Activated T-cell treated with anti-CD3 and anti-CD28 coated beads, Interleukin-2, amount 50 U/mL, for 4 hours (primary cell): ENCODE results near the gene MTARC2. TPM values are rescaled to one million over a fixed set of nuclear protein-coding genes. Genes with fewer than 3 reads are reported as not detected.
A peak's percentile ranks its signal among the peaks of the same experiment; 100 is the strongest.

Experiments used
- ATAC-seq, 2 donors: fragments of 200-7000 bp; cut with Tn5 transposase; one replicate each; pipeline ENCODE4 v1.10.0; 2021
- DNase-seq: peaks from one replicate; pipeline ENCODE4 v3.0.0-alpha.2; 2020
- H3K27me3 Mint-ChIP-seq: one replicate; pipeline ENCODE4 v1.8.0; 2021; ENCODE audit warnings: low read depth, mixed read lengths
- H3K36me3 Mint-ChIP-seq: one replicate; pipeline ENCODE4 v1.8.0; 2022; ENCODE audit warnings: mixed read lengths; ENCODE audit not compliant: insufficient read depth
- H3K4me1 Mint-ChIP-seq: one replicate; pipeline ENCODE4 v1.8.0; 2021; ENCODE audit warnings: low read depth, mixed read lengths
- H3K4me3 Mint-ChIP-seq: one replicate; pipeline ENCODE4 v1.8.0; 2021; ENCODE audit warnings: mild to moderate bottlenecking, moderate library complexity, mixed read lengths
- H3K9me3 Mint-ChIP-seq: one replicate; pipeline ENCODE4 v1.8.0; 2021; ENCODE audit warnings: mixed read lengths
- total RNA-seq, 3 donors: library from RNA; stranded (reverse); gene quantifications; one replicate each; pipeline ENCODE4 v1.2.1, GENCODE V29; 2021

Gene MTARC2
- total RNA-seq, 3 donors from 2014 or later: 0.29 TPM; not detected in 2

- H3K36me3 Mint-ChIP-seq: no peaks in the 10 kb centered on the region
- H3K4me3 Mint-ChIP-seq: no peak overlapping the region
- H3K27me3 Mint-ChIP-seq: peaks cover 5% of the 10 kb centered on the region
- ATAC-seq: no peak
- no peaks in the 10 kb centered on the region for H3K4me1 Mint-ChIP-seq
- no peak for DNase-seq
- H3K9me3 Mint-ChIP-seq: no peaks in the 10 kb centered on the region
Observed at GRCh38 chr1:220768126-220768601, 20.0 kb downstream of the MTARC2 start.

DNA sequence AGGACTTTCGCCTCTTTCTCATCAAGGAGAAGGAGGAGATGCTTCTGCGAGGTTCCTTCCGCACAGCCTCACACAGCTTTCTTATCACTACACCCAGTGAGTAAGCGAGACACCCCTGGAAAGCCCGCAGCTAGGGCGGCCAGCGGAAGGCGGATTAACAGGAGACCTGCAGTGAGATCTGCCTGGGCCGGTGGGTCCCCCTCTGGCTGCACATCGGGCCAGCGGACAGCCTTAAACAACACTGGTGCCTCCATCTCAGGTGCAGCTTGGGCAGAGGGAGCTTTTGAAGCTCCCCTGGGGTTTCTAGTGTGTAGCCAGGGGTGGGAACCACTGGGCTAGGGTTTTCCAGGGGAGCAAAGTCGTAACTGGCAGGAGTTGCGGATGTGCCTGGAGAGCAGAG, 21.1 kb downstream of the MTARC2 start:
- no peak for ATAC-seq
- no peak for DNase-seq
- no peaks in the 10 kb centered on the region for H3K9me3 Mint-ChIP-seq
- H3K4me3 Mint-ChIP-seq: no peak overlapping the region
- H3K36me3 Mint-ChIP-seq: no peaks in the 10 kb centered on the region
- H3K27me3 Mint-ChIP-seq: peaks cover 5% of the 10 kb centered on the region
- no peaks in the 10 kb centered on the region for H3K4me1 Mint-ChIP-seq

DNA sequence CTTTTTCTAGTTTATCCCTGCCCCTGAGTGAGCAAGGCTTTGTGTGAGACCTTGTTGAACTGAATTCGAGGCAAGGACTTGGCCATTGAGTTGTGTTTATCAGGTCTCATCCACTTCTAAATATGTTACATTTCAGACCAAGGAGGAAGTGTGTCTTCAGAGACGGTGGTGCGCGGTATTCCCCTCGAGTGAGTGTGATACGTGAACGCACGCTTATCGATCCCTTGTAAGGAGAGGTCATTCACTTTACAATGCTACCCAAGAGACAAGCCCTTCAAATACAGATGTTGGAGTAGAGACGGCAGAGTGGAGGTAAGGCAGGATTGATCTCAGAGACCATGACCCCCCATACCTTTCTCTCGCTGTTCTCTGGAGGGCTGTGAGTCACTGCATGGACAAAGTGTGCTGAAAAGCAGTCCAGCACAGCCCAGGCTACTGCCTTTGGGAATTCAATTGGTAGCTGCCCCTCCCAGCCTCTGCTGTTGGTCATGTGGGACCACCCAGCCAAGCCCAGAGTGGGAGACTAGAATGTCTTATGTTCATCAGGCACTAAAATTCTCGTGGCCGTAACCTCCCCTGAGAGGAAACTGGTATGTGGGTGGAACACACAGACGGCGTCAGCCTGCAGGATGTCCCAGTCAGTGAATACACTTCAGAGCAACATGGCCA, 22.3 kb downstream of the MTARC2 start:
- Mint-ChIP-seq H3K4me3 (no peak overlapping the region), H3K4me1 (no peaks in the 10 kb centered on the region), H3K36me3 (no peaks in the 10 kb centered on the region), H3K9me3 (no peaks in the 10 kb centered on the region), H3K27me3 (peaks cover 7% of the 10 kb centered on the region)
- no peak for DNase-seq
- no peak for ATAC-seq

DNA sequence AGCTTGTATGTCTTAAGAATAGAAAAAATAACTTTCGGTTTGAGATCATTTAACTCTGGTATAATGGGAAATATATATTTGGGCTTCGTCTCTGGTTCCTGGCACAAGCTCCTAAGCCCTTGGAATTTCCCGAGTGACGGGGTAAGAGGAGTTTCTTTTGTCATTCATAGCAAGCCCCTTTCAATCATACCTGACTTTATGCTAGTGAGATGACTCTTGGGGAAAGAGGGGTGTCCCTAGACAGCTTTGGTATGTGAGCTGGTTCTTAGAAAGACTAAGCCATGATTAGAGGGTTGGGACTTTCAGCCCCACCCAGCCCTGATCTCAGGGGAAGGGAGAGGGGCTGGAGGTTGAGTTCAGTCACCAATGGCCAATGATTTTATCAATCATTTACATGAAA, 24.7 kb downstream of the MTARC2 start:
- no peak overlapping the region for H3K4me3 Mint-ChIP-seq
- no peaks in the 10 kb centered on the region for H3K4me1 Mint-ChIP-seq
- DNase-seq (no peak), ATAC-seq (no peak)
- H3K9me3 Mint-ChIP-seq: no peaks in the 10 kb centered on the region
- no peaks in the 10 kb centered on the region for H3K36me3 Mint-ChIP-seq
- peaks cover 7% of the 10 kb centered on the region for H3K27me3 Mint-ChIP-seq

GRCh38 chr1:220775240-220775853, 27.2 kb downstream of the MTARC2 start:
- no peaks in the 10 kb centered on the region for H3K4me1 Mint-ChIP-seq
- ATAC-seq: no peak

DNA sequence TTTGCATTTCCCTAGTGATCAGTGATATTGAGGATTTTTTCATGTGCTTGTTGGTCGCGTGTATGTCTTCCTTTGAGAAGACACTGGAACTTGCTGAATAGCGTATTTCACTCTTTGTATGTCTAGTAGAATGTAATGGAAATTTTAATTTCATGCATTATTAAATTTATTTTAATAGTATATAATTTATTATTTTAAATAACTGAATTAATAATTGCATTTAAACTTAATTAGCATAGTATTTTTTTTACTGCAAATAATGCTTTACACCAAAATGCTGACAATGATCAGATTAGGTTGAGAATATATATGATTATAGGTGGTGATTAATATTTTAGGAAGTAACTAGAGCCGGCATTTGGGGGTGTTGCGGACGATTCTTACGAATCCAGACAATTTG, 28.1 kb downstream of the MTARC2 start:
- DNase-seq: no peak
- H3K4me3 Mint-ChIP-seq: no peak overlapping the region

More at GRCh38 chr1:220775240-220775853, 27.2 kb downstream of the MTARC2 start:
- no peak overlapping the region for H3K4me3 Mint-ChIP-seq
- peaks cover 2% of the 10 kb centered on the region for H3K27me3 Mint-ChIP-seq
- H3K36me3 Mint-ChIP-seq: no peaks in the 10 kb centered on the region
- DNase-seq: peak; percentile 22
- no peaks in the 10 kb centered on the region for H3K9me3 Mint-ChIP-seq

DNA sequence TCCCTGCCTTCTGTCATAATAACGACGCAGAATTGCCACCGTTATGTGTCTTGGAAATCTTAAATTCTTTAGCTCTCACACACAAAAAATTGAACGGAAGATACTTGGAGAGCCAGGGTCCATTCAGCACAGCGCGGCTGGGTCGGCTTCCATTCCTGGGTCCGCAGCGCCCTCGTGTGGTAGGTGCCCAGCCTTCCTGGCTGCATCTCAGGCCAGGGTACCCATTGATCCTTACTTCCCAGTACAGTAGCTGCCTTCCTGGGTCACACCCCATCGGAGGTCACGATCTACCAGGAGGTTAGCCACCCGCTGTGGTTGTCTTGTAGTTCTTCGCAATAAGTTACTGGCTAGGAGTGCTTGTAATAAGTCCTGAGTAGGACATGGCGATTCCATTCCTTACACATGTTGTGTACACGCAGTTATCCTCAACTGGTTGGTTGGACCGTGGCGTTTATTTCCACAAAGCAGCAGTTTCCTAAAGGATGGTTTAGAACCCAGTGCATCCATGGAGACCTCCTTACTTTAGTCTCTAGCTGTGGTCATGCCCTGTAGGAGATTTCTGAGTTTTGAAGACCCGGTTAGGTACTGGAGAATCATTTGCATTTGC, 28.7 kb downstream of the MTARC2 start:
- Mint-ChIP-seq H3K4me3 (no peak overlapping the region), H3K36me3 (no peaks in the 10 kb centered on the region), H3K9me3 (no peaks in the 10 kb centered on the region), H3K4me1 (no peaks in the 10 kb centered on the region), H3K27me3 (peaks cover 2% of the 10 kb centered on the region)
- DNase-seq (peak; percentile 48), ATAC-seq (peak; percentile 85 to 89)

More for the DNA sequence above, 28.1 kb downstream of the MTARC2 start:
- H3K4me1 Mint-ChIP-seq: no peaks in the 10 kb centered on the region
- no peaks in the 10 kb centered on the region for H3K9me3 Mint-ChIP-seq
- no peak for ATAC-seq
- no peaks in the 10 kb centered on the region for H3K36me3 Mint-ChIP-seq
- H3K27me3 Mint-ChIP-seq: peaks cover 2% of the 10 kb centered on the region

GRCh38 chr1:220783453-220783852, 35.3 kb downstream of the MTARC2 start:
- H3K4me1 Mint-ChIP-seq: peaks cover 3% of the 10 kb centered on the region
- no peak overlapping the region for H3K4me3 Mint-ChIP-seq
- peaks cover 45% of the 10 kb centered on the region for H3K27me3 Mint-ChIP-seq
- H3K36me3 Mint-ChIP-seq: no peaks in the 10 kb centered on the region
- ATAC-seq (no peak), DNase-seq (no peak)
- H3K9me3 Mint-ChIP-seq: no peaks in the 10 kb centered on the region

- H3K9me3 Mint-ChIP-seq: no peaks in the 10 kb centered on the region
Observed at GRCh38 chr1:220784751-220785150, 36.6 kb downstream of the MTARC2 start.

GRCh38 chr1:220785166-220786056, 37.3 kb downstream of the MTARC2 start:
- DNase-seq (no peak), ATAC-seq (no peak)
- H3K4me1 Mint-ChIP-seq: peaks cover 3% of the 10 kb centered on the region
- H3K4me3 Mint-ChIP-seq: no peak overlapping the region
- H3K36me3 Mint-ChIP-seq: no peaks in the 10 kb centered on the region
- peaks cover 53% of the 10 kb centered on the region for H3K27me3 Mint-ChIP-seq
- H3K9me3 Mint-ChIP-seq: no peaks in the 10 kb centered on the region

More at GRCh38 chr1:220784751-220785150, 36.6 kb downstream of the MTARC2 start:
- no peak overlapping the region for H3K4me3 Mint-ChIP-seq
- ATAC-seq (no peak), DNase-seq (no peak)
- no peaks in the 10 kb centered on the region for H3K36me3 Mint-ChIP-seq
- peaks cover 3% of the 10 kb centered on the region for H3K4me1 Mint-ChIP-seq
- H3K27me3 Mint-ChIP-seq: peaks cover 53% of the 10 kb centered on the region

- DNase-seq (no peak), ATAC-seq (peak in 1 of 2 donors; percentile 31)
- Mint-ChIP-seq H3K27me3 (peaks cover 53% of the 10 kb centered on the region), H3K9me3 (no peaks in the 10 kb centered on the region), H3K36me3 (no peaks in the 10 kb centered on the region), H3K4me3 (no peak overlapping the region), H3K4me1 (peaks cover 3% of the 10 kb centered on the region)
Observed at GRCh38 chr1:220786057-220786336, 37.9 kb downstream of the MTARC2 start.

DNA sequence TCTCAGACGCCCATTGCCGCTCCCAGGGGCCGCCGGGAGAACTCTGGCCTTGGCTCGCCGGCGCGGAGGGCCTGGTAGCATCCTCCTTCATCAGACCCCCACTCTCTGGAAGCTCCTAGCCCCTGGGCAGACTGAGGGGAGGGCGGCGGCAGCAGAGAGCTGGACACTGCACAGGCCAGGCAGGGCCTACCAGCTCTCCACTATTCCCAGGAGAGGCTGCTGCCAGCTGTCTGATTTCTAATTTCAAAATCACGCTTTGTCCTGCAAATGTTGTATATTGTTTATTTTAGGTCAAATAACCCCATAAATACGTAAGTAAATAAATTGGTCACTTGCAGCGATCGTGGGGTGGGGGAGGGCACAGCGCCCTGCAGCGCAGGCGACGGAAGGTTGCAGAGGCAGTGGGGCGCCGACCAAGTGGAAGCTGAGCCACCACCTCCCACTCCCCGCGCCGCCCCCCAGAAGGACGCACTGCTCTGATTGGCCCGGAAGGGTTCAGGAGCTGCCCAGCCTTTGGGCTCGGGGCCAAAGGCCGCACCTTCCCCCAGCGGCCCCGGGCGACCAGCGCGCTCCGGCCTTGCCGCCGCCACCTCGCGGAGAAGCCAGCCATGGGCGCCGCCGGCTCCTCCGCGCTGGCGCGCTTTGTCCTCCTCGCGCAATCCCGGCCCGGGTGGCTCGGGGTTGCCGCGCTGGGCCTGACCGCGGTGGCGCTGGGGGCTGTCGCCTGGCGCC, 38.4 kb downstream of the MTARC2 start, which contains the start of gene MTARC1:
TSS of gene MTARC1 (plus strand) at position 577 of the 732 bp plus-strand sequence. CDS start at position 609, 32 bp downstream.
- ATAC-seq: peak; percentile 38 to 70
- H3K27me3 Mint-ChIP-seq: peaks cover 53% of the 10 kb centered on the region
- no peak for DNase-seq
- no peaks in the 10 kb centered on the region for H3K36me3 Mint-ChIP-seq
- no peaks in the 10 kb centered on the region for H3K9me3 Mint-ChIP-seq
- no peak within 1 kb of the TSS for H3K4me3 Mint-ChIP-seq
- peaks cover 3% of the 10 kb centered on the region for H3K4me1 Mint-ChIP-seq

GRCh38 chr1:220787069-220787619, 39.0 kb downstream of the MTARC2 start:
- peaks cover 53% of the 10 kb centered on the region for H3K27me3 Mint-ChIP-seq

More at GRCh38 chr1:220787069-220787619, 39.0 kb downstream of the MTARC2 start:
- Mint-ChIP-seq H3K9me3 (no peaks in the 10 kb centered on the region), H3K4me1 (peaks cover 3% of the 10 kb centered on the region), H3K4me3 (no peak overlapping the region), H3K36me3 (no peaks in the 10 kb centered on the region)
- ATAC-seq (peak in 1 of 2 donors; percentile 32), DNase-seq (no peak)
